ENCODE results near the gene MLXIP. TPM values are rescaled to one million over a fixed set of nuclear protein-coding genes. Genes with fewer than 3 reads are reported as not detected.

MLXIP gene
- total RNA-seq, 1 experiment from 2014 or later: 124 TPM

- intact Hi-C loops (cut with micrococcal nuclease; ENCODE audit: unreplicated experiment): no loop called here
- CTCF ChIA-PET: no interaction called here
- POLR2A ChIA-PET: interaction anchor here (0.6 kb wide), 1 partner anchor 355 kb away, joined by 10 read pairs; no protein-coding TSS in a partner anchor
- no peaks in the 10 kb centered on the region for H3K4me1 ChIP-seq (ENCODE audit: control insufficient read depth, insufficient read depth, low read length)
- ATAC-seq (no peak), DNase-seq (ENCODE audit: low read depth, low spot score) (no peak)
- H3K9me3 ChIP-seq (ENCODE audit: control insufficient read depth, insufficient read depth, low read depth, low read length): no peaks in the 10 kb centered on the region
- H3K27me3 ChIP-seq (ENCODE audit: control insufficient read depth, insufficient read depth, low read length): no peaks in the 10 kb centered on the region
- H3K4me3 ChIP-seq (ENCODE audit: low read depth in 2 of 2, low read length in 2 of 2): no peak overlapping the region
- TSS peak; percentile 58 for BruUV-seq (replicated peaks)
- TF ChIP-seq SIN3A (IDR thresholded peaks at IDR 0.05; ENCODE audit: borderline replicate concordance, insufficient read depth, low read depth, low read length) (no peak), REST (IDR thresholded peaks at IDR 0.05; ENCODE audit: insufficient read depth in 1 of 2, low read depth in 2 of 2, low read length in 1 of 2) (no peak), TCF7L2 (IDR thresholded peaks at IDR 0.05; ENCODE audit: low read depth, low read length) (no peak), CTCF (IDR thresholded peaks at IDR 0.05) (no peak), POLR2AphosphoS5 (IDR thresholded peaks at IDR 0.05; ENCODE audit: low read depth, low read length) (no peak)
- in situ Hi-C loops (cut with HindIII; ENCODE audit: low pct_unique_long_range_greater_than_20kb, low sequenced_read_pairs): no loop called here
- H3K36me3 ChIP-seq (ENCODE audit: control insufficient read depth, insufficient read depth, low read length): no peaks in the 10 kb centered on the region
- no peak overlapping the region for H3K27ac ChIP-seq (ENCODE audit: low read length)
Observed at GRCh38 chr12:122158700-122159285, 80.2 kb downstream of the MLXIP start.

GRCh38 chr12:122159882-122160281 lies 81.3 kb downstream of the MLXIP start:
- Histone ChIP-seq H3K4me3 (ENCODE audit: low read depth in 2 of 2, low read length in 2 of 2) (no peak overlapping the region), H3K36me3 (ENCODE audit: control insufficient read depth, insufficient read depth, low read length) (no peaks in the 10 kb centered on the region), H3K4me1 (ENCODE audit: control insufficient read depth, insufficient read depth, low read length) (no peaks in the 10 kb centered on the region), H3K9me3 (ENCODE audit: control insufficient read depth, insufficient read depth, low read depth, low read length) (no peaks in the 10 kb centered on the region), H3K27me3 (ENCODE audit: control insufficient read depth, insufficient read depth, low read length) (no peaks in the 10 kb centered on the region), H3K27ac (ENCODE audit: low read length) (no peak overlapping the region)
- intact Hi-C loops (cut with micrococcal nuclease; ENCODE audit: unreplicated experiment) (no loop called here), in situ Hi-C loops (cut with HindIII; ENCODE audit: low pct_unique_long_range_greater_than_20kb, low sequenced_read_pairs) (no loop called here)
- ChIA-PET CTCF (no interaction called here), POLR2A (interaction anchor here (0.6 kb wide), 1 partner anchor 98 kb away, joined by 6 read pairs; no protein-coding TSS in a partner anchor)
- DNase-seq (ENCODE audit: low read depth, low spot score) (no peak), ATAC-seq (no peak)
- TF ChIP-seq POLR2AphosphoS5 (IDR thresholded peaks at IDR 0.05; ENCODE audit: low read depth, low read length) (no peak), REST (IDR thresholded peaks at IDR 0.05; ENCODE audit: insufficient read depth in 1 of 2, low read depth in 2 of 2, low read length in 1 of 2) (no peak), TCF7L2 (IDR thresholded peaks at IDR 0.05; ENCODE audit: low read depth, low read length) (no peak), SIN3A (IDR thresholded peaks at IDR 0.05; ENCODE audit: borderline replicate concordance, insufficient read depth, low read depth, low read length) (no peak), CTCF (IDR thresholded peaks at IDR 0.05) (no peak)
- no TSS peak for BruUV-seq (replicated peaks)

All from Panc1 (cell line).